CD4-positive, alpha-beta T cell treated with Interferon alpha-2 for 1 hour (primary cell): ENCODE results near the gene MRPS12.
"Not testable (repeated sequence)": the region's sequence is repeated elsewhere in the genome, so short reads cannot be mapped to it uniquely, and the experiment has no call there.

ENCODE experiments used
- DNase-seq, 2 donors: peaks; one replicate each; pipeline ENCODE4 v3.0.0-alpha.2; 2020 to 2022

MRPS12 gene

DNA sequence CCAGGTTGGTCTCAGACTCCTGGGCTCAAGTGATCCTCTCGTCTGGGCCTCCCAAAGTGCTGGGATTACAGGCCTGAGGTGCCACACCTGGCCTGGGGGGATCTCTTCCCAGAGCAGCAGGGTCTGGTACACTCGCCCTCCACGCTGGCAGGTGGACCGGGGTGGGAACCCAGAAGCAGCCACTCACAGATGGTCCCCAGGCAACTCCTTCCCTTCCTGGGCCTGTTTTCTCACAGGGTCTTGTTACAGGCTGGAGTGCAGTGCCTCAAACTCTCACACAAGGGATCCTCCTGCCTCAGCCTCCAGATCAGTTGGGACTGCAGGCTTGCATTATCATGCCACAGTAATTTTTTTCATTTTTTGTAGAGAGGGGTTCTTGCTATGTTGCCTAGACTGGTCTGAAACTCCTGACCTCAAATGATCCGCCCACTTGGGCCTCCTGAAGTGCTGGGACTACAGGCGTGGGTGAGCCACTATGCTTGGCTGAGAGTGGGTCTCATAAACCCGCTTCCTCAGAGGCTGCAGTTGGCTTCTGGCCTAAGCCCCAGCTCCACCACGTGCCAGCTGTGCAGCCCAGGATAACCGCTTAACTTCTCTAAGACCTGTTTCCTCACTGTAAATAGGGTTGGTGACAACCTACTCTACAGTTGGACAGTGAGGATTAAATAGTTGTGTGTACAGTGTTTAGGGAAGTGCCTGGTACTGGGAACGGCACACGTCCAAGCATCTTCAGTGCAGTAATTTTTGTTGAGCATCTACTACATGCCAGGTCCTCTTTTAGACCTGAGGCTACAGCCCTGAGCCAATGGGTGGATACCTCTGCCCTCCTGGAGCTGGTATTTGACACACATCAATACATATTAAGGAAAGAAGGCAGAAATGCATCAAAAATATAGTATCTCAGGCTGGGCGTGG is 17.9 kb upstream of the MRPS12 start:
- no peak for DNase-seq

DNA sequence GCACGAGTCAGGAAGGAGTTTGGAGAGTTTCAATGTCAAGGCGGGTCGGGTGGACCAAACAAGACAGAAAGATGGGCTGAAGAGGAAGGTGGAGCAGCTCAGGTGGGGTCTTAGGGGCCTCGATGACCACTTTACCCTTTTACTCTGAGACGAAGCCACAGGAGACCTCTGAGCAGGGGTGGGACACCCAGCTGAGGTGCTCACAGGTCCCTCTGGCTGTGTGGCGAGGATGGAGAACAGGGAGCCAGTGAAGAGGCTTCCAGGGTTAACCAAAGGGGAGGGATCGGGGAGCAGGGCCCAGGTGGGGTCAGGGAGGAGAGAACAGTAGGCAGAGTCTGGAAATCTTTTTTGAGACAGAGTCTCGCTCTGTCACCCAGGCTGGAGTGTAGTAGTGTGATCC is 16.8 kb upstream of the MRPS12 start:
- no peak for DNase-seq

DNA sequence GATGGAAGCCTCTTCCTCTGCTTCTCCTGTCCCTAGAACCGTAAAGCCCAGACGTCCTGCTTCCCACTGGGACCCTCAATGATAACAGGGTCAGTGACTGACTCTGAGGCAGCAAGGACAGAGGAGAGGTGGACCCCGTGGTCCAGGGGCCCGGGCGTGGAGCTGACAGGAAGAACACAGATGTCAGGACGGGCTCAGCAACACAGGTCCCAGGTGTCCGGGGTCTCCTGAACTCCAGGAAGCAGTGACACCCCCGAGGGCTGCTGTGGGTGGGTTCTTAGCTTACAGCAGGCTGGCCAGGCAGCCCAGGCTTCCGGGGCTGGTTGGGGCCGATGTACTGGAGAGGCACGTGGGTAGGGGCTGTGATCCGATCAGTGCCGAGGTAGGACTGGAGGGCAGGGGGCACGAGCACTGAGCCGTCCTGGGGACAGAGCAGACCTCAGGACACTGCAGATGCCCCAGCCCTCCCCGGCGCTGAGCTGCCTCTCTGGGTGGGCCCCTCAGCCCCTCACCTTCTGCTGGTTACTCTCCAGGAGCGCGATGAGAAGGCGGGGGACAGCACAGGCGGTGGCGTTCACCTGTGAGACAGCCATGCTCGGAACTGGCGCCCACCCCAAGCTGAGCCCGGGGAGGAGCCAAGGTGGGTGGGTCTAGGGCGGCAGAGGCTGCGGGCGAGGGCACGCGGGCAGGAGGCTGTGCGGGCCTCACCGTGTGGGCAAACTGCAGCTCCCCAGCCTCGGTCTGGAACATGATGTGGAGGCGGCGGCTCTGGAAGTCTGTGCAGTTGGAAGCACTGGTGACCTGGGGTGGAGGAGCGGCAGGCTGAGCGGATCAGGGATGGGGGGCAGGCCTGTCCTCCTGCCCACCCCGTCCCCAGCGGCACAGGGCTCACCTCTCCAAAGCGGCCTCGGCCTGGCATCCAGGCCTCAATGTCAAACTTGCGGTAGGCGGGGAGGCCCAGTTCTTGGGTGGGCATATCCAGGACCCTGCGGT is 15.1 kb upstream of the MRPS12 start:
- no peak for DNase-seq

DNA sequence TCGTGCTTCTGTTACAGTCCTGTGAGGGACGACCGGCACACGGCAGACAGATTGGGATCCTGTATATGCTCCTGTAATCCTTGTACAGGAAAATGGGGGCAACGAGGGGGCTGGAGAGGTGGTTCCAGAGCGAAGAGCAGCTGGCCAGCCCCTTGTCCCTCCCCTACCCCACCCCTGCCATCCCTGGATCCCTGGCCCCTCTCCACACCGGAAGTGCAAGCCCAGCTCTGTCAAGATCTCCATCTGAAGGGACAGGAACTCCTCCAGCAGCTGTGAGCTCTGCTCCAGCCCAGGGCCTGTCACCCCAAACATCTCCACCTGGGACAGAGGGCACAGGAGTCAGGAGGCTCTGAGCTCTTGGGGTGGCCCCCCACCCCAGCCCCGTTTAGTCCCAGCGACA is 13.2 kb upstream of the MRPS12 start:
- DNase-seq, result no peak

DNA sequence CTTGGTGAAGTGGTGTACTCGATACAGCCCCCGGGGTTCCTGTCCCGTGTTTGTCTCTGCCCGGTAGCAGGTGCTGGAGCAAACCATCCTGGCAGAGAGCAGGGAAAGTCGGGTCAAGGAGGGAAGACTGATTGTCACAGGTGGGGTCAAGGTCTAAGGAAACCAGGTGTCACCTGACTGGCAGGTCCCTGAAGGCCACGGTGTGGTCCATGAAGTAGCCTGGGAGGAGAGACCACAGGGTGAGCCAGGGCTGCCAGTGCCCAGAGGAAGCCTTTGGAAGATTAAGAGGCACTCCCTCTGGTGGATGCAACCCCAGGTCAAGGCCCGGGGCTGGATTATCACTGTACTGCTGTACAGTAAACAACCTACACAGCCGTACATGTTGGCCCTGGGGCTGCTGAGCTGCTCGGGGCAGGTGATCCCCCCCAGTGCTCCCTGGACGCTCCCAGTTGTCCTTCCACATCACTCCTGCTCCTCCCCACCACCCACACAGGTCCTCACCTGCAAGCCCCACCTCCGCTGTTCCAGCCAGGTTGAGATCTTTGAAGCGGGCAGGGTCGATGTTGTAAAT is 12.7 kb upstream of the MRPS12 start:
- no peak for DNase-seq

DNA sequence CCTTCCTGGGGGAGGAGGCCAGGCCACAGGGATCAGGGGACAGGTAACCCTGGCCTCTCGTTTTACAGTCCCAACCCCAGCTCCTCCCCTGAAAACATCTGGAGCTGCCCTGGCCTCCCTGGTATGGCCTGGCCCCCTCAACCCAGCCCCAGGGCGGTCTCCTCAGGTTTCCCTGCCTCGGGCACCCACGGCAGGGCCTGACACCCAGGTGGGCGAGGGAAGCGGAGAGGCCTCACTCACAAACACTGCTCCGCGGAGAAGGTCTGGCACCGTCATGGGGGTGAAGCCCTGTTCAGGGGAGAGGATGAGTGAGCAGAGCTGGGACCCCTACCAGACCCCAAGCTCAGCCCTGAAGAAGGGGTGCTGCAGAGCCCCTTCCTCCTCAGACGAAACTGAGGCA is 12.2 kb upstream of the MRPS12 start:
- no peak for DNase-seq

DNA sequence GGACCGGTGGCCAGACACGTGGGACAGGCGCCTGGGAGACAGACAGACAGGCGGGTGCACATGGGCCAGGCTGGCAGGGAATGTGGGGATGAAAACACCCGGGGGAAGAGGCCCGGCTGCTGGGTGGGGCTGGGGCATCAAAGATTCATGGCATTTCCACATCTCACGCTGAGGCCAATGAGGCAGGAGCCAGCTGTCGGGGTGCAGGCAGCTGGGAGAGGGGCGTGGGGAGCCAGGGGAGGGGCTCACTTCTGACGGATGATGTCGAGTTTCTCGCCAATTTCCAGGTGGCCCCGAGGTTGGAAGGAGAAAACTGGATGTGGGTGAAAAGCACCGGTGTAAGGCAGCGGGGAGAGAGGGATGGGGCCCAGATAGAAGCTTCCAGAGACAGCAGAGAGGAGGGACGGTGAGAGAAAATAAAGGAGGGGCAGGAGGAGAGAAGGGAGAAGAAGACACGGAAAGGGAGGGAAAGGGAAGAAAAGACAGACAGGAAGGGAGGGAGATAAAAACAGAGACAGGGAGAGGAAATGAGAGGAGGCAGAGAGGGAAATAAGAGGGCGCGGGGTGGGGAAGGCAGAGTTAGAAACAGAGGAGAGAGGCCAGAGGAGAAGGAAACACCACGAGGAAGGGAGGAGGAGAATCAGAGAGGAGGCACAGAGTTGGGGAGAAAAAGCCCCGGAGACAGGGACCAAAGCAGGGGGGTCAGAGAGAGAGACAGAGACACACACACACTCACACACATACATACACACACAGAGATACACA is 10.7 kb upstream of the MRPS12 start:
- DNase-seq, result no peak

DNA sequence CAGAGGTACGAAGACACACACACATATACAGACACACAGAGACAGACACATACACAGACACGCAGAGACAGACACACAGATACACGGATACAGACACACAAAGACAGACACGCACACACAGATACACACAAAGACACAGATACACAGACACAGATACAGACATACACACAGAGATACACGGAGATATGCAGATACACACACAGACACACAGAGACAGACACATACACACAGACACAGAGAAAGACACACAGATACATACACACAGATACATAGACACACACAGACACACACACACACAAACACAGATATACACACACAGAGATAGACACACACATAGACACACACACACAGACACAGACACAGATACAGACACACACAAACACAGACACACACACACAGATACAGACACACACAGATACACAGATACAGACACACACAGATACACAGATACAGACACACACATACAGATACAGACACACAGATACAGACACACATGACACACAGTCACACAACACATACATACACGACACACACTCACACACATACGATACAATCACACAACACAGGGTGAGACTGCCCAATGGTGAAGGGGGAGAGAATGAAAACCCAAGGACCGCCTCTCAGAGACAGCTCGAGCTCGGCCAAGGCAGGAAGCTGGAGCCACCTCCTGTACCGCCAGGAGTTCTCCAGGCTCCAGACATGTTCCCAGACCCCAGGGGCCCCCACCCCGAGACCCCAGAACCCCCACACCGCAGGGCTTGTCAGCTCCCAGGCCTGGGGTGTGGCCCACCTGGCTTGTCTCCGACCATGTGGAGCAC is 9.9 kb upstream of the MRPS12 start:
- no peak for DNase-seq

DNA sequence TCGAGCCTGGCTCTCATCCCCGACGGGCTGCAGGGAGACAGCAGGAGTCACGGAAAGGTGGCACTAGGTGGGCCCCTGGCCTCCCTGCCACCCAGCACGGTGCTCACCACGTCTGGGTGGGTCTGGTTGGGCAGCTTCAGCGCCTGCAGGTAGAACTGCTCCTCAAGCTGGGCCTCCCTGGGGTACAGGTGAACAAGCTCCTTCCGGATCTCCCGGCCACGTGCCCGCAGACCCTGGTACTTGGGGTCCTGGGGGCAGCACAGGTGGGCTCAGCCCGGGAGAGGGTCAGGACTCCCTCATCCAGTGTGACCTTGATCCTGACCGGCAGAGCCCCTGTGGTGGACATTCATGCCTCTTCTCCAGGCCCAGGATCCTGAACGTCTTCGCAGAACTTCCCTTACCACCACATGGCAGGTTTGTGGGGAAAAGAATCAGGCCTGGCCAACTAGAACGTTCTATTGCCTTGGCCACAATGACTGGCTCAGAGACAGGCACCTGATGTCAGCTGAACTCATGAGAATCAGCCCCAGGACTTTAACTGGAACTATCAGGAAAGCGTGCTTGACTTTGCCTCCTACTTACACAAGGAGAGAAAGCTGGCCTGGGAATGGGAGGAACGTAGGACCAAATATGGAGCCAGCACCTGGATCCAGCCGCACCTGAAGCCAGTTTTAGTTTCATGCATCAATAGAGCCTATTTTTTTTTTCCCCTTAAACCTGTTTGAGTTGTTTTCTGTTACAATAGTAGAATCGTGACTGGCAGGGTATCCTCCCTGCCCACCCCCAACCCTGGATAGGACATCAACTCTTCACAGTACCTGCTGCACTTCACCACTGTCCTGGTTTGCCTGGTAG is 9.1 kb upstream of the MRPS12 start:
- no peak for DNase-seq

DNA sequence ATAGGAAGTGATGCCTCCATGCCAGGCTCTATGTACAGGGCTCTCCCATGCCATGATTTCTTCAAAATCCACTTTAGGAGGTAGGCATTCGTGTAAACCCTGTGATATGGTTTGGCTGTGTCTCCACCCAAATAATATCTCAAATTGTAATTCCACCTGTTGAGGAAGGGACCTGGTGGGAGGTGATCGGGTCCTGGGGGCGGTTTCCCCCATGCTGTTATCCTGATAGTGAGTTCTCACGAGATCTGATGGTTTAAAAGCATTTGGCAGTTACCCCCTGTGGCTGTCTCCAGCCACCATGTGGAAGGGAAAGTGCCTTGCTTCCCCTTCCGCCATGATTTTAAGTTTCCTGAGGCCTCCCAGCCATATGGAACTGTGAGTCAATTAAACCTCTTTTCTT is 8.3 kb upstream of the MRPS12 start:
- no peak for DNase-seq

DNA sequence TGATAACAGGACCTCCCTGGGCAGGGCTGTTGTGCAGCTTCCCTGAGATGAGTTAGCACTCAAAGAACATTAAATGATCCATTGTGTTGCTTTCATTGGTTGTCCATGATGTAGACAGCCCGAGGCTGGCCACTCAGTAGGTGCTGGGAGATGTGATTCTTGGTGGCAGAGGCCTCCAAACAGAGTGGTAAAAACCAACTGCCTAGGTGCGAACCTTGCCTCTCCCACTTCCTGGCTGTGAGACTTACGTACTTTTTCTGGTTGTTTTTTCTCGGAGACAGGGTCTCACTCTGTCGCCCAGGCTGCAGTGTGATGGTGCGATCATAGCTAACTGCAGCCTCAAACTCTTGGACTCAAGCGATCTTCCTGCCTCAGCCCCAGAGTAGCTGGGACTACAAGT is 6.4 kb upstream of the MRPS12 start:
- DNase-seq, result peak; percentile 52 to 63

DNA sequence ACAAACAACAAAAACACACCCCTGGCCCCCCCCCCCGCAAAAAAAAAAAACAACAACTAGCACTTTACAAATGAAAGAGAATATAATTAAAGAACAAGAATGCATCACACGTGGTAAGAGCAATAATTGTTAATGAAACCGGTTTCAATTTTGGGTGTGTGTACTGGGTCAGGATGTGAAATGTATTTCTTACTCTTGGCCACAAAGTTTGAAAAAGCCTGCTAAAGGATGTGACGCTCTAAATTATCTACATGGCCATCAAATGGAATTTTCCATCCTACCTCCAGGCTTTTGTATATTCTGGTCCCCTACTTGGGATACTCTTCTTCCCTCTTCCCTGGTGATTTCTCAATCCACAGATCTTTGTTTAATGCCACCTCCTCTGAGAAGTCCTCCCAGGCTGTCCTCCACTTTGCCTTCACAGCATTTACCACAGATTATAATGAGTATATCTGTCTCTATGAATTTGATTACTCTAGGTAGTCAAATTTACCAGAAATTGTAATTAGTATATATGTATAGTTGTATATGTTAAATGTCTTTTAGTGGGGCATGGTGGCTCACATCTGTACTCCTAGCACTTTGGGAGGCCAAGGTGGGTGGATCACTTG is 2.2 kb upstream of the MRPS12 start:
- peak in 1 of 2 donors; percentile 49 for DNase-seq

DNA sequence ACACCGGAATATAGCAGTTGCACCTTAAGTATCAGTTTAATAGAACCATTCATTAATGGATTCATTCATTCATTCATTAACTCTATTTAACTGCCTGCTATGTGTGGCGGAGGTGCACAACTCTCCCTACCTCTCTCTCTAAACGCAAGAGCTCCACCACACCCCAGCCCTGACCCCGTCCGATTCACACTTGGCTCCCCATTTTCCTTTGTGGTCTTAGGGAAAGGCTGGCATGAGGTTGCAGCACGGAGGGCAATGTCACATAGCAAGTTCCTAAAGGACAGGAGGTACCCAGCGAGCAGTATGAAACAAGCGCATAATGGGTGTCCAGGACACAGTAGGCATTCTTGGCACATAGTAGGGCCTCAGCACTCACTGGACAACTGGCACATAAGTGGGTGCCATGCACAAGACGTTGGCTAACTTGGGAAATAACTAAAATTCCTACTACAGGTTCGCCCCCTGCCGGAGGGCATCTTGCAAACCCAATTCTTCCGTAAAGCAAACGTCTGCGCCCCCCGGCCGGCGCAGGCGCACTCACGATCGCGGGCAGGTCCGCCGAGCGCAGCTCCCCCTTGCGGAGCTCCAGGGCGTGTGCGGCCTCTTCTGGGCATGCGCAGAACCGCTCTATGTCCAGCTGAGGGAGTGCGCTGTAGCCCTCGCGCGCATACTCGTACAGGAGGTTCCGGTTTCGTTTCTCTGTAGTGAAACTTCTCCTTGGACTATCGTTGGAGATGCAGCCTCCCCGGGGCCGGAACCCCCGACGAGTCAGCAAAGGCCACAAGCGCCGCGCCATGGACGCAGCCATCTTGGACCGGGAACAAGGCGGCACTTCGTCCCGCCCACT is 592 bp upstream of the MRPS12 start, which contains the start of gene SARS2:
Gene SARS2, minus strand, starts transcription at position 835 of the 847 bp plus-strand sequence. Its CDS starts 27 bp downstream, at position 808.
- peak; percentile 94 for DNase-seq

DNA sequence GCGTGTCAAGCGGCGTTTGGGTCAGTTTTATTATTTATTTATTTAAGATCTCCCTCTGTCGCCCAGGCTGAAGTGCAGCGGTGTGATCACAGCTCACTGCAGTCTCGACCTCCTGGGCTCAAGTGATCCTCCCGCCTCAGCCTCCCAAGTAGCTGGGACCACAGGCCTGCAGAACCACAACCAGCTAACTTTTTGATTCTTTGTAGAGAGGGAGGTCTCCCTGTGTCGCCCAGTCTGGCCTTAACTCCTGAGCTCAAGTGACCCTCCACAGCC is 713 bp downstream of the MRPS12 start:
- no peak for DNase-seq

DNA sequence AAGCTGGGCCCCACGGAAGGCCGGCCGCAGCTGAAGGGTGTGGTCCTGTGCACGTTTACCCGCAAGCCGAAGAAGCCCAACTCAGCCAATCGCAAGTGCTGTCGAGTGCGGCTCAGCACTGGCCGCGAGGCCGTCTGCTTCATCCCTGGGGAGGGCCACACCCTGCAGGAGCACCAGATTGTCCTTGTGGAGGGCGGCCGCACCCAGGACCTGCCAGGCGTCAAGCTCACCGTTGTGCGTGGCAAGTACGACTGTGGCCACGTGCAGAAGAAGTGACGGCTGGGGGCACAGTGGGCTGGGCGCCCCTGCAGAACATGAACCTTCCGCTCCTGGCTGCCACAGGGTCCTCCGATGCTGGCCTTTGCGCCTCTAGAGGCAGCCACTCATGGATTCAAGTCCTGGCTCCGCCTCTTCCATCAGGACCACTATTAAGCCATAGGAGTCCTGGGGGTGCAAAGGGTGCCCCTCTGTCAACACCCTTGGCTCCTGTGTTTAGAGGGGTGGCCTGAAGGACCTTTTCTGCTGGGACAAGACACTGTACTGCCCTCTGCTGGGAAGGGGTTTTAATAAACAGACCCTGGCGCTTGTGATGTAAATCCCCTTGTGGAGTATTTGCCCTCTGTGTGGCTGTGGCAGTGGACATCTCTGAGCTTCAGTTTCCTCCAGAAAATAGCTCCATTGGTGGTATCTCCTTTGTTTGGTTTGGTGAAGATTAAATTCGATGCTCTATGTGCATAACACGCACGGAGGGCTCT is 1.9 kb downstream of the MRPS12 start:
- DNase-seq, result peak; percentile 26 to 64

DNA sequence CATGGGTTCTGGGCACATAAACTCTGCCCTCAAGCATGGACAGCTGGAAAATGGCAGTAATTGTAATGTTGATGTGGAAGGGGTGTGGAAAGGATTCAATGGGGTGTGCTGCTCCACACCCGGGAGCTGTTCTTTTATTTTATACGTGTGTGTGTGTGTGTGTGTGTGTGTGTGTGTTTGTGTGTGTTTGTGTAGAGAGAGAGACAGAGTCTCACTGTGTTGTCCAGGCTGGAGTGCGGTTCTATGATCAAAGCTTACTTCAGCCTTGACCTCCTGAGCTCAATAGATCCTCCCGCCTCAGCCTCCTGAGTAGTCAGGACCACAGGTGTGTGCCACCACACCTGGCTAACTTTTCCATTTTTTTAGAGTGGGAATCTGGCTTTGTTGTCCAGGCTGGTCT is 2.8 kb downstream of the MRPS12 start:
- DNase-seq, result no peak

DNA sequence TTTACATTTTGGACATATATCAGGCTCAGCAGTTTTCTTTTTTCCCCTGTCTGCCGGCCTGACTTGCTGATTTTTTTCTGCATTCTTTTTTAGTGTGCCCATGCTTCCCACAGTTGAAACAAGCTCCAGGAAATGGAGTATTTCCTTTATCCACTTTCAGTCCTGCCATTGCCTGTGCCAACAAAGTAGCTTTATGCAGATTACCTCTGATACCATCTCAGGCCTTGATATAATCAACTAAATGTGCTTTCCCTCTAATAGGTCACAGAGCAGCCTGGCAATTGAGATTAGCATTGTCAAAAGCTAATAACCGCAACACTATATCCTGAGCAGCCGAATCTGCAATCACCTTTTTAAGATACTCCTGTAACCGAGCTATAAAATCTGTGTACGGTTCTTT is 9.2 kb downstream of the MRPS12 start:
- no peak for DNase-seq

DNA sequence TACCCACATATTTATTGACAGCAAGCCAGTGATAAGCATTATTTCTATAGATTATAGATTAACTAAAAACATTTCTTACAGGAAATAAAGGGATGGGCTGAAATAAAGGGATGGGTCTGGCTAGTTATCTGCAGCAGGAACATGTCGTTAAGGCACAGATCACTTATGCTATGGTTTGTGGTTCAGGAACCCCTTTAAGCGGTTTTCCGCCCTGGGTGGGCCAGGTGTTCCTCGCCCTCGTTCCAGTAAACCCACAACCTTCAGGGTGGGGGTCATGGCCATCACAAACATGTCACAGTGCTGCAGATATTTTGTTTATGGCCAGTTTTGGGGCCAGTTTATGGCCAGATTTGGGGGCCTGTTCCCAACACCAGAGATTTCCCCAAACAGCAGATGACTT is 10.7 kb downstream of the MRPS12 start:
- DNase-seq, result not testable (repeated sequence)

DNA sequence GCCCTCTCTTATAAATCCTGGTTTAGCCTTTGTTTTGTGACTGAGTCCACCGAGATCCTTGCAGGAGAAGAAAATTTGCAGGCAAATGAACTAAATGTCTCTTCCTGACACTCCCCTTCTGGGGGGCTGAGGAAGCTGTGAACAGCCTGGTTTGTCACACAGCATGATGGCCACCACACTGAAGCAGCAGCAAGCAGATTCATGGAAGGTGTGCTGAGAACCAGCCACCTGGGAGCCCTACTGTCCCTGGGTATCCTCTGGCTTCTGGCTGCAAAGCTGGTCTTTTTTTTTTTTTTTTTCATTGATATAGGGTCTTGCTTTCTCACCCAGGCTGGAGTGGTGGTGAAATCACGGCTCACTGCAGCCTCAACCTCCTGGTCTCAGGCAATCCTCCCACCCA is 11.2 kb downstream of the MRPS12 start:
- DNase-seq, result no peak
